Stimulated activated CD4-positive, alpha-beta T cell treated with anti-CD3 and anti-CD28 coated beads, Interleukin-15, amount 100 ng/mL, for 24 hours (primary cell): ENCODE data around the gene TK2.
"Not testable (repeated sequence)": the region's sequence is repeated elsewhere in the genome, so short reads cannot be mapped to it uniquely, and the experiment has no call there.

ENCODE experiments used
- DNase-seq: peaks from one replicate; pipeline ENCODE4 v3.0.0-alpha.2; 2020

TK2 gene

DNA sequence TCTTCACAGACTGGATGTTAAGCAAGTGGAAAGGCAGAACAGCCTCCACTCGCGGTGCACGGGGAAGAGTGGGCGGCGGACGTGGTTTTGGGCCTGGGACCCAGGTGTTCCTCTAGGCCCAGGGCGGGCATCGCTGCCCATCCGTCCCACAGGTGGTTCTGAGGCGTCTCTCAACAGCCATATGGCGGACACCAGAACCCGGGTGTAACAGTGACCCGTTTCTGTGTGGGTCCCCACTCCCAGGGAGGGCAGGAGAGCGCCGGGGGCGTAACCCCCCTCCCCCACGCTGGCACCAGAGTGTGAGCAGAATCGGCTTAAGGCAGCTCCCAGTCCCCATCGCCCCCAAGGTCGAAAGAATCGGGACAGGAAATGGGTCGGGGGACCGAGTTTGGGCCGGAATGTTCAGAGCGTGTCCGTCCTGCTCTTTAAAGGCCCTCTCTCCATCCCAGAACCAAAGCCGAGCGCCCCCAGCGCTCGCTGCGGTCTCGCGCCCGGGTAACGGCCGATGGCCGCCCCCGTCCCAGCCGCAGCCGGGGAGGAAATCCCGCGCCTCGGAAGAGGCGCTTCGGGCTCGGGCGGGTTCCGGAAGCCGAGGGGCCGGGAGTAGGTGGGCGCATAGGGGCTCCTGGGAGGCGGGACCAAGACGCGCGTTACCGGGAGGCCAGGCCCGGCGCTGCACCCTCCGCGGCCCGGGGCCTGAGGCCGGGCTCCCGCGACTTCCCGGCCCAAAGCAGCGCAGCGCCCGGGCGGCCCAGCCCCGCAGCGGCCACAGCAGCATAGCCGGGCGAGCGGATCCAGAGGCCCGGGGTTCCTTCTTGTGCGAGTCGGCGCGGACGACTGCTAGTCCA is at the start of gene TK2:
TK2 (minus strand) TSS at position 839 of the 848 bp plus-strand sequence; CDS start at position 778, 61 bp downstream.
- peak; percentile 84 for DNase-seq

DNA sequence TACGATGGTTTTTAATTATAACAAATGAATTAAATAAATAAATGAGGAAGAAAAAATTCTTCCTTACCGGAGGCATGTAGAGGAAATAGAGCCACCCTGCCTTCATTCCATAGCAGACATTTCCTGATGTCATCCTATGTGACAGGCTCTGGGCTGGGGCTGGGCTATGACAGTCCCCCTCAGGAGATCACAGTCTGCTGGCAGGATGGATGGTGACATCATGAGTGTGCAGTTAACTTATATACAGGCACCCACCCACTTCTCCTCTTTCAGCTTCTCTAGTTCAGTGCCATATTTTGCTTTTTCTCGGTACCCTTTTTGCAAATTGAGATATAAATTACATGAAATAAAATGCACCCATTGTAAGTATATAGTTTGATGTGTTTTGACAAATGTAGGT is 48.2 kb upstream of the TK2 start:
- DNase-seq = no peak

DNA sequence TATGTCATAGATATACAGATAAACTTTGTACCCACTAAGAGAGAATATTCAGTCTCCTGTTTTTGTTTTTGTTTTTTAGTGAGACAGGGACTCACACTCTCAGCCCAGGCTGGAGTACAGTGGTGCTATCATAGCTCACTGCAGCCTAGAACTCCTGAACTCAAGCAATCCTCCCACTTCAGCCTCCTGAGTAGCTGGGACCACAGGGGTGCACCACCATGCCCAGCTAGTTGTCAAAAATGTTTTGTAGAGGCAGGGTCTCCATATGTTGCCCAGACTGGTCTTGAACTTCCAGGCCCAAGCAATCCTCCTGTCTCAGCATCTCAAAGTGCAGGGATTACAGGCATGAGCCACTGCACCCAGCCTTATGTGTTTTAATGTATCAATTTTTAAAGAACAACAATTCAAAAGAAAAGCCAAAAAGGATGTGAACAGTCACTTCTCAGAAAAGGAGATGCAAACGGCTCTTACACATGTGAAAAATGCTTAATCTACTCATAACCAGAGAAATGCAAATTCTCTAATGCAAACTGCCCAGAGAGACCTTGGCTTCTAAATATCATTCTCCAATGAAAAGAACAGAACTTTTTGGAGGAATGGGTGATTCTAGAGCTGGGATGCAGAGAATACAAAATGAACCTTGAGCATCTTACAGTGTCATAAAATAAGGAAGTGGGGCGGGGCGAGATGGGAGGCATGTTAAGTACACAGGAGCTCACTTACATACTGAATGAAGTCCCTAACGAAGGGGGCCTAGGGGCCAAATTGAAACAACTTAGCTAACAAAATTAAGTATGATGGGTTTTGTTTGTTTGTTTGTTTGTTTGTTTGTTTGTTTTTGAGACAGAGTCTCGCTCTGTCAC is 47.3 kb upstream of the TK2 start:
- DNase-seq = no peak

DNA sequence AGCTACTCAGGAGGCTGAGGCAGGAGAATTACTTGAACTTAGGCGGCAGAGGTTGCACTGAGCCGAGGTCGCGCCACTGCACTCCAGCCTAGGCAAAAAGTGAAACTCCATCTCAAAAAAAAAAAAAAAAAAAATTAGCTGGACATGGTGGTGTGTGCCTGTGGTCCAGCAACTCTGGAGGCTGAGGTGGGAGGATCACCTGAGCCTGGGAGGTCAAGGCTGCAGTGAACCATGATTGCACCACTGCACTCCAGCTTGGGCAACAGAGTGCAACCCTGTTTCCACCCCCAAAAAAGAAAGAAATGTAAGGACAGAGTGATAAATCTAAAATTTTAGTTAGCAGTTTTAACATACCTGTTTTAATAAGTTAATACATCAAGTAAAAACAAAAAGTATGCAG is 46.6 kb upstream of the TK2 start:
- not testable (repeated sequence) for DNase-seq

DNA sequence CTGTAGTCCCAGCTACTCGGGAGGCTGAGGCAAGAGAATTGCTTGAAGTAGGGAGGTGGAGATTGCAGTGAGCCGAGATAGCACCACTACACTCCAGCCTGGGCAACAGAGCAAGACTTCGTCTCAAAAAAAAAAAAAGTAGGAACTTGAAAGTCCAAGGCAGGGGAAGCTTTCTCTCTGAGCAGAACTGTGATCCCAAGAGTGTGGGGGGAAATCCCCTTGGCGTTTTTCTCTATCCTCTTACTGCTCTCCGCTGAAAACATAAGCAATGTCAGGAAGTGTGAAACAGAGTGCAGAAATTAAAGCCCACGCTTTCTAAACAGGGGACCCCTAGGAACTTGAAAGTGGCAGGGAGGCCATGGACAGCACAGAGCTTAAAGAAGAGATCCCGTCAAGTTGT is 44.8 kb upstream of the TK2 start:
- DNase-seq = no peak

DNA sequence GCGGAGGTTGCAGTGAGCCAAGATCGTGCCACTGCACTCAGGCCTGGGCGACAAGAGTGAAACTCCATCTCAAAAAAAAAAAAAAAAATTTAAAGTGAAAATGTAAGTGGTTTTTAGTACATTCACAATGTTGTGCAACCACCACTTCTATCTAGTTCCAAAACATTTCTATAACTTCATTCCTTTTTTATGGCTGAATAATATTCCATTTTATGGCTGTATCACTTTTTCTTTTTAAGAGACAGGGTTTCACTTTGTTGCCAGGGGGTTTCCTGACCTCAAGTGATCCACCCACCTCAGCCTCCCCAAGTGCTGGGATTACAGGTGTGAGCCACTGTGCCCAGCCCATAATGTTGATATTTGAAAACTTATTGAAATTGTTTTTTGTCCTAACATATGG is 42.9 kb upstream of the TK2 start:
- DNase-seq = no peak

DNA sequence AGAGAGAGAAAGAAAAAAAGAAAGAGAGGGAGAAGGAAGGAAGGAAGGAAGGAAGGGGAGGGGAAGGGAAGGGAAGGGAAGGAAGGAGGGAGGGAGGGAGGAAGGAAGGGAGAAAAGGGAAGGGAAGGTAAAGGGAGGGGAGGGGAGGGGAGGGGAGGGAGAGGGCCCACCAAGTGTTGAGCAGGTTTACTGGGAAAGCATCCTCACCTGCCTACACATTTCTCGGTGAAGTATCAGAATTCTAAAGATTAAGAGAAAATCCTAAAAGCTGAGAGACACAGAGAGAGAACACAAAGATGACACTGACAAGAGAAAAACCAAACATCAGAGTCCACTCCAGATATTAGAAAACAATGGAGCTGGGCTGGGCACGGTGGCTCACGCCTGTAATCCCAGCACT is 42.3 kb upstream of the TK2 start:
- no peak for DNase-seq

DNA sequence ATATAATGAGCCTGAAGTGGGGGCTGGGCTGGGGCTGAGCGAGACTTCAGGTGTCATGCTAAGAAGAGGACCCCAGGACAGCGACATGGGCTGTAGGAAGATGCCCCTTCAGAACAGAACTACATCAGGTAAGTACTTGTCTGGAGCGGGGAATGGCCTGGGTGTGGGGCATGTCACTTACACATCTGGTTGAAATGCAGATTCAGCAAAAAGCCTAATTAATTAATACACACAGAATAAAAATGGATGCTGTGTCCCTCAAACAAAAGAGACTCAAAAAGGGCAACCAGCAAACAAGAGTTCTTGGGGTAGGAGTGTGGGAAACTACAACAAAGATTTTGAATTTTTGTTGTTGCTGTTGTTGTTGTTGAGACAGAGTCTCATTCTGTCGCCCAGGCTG is 41.1 kb upstream of the TK2 start:
- DNase-seq = no peak

DNA sequence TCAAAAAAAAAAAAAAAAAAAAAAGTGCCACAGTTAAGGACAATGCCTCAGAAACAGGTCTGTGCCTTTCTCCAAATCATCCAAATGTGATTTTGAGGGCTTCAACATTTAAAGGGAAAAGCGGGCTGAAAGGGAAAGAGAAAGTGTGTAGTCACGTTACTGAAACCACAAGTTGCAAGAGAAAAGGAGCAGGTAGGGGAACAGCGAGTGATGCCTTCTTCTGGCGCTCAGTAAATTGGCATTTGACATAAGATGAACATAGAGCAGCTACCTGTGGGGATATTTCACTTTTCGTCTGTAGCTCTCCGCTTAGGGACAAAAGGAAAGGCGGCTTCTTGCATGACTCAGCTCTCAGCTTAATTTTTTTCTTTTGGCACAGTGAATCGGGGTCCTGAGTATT is 40.4 kb upstream of the TK2 start:
- peak; percentile 24 for DNase-seq

DNA sequence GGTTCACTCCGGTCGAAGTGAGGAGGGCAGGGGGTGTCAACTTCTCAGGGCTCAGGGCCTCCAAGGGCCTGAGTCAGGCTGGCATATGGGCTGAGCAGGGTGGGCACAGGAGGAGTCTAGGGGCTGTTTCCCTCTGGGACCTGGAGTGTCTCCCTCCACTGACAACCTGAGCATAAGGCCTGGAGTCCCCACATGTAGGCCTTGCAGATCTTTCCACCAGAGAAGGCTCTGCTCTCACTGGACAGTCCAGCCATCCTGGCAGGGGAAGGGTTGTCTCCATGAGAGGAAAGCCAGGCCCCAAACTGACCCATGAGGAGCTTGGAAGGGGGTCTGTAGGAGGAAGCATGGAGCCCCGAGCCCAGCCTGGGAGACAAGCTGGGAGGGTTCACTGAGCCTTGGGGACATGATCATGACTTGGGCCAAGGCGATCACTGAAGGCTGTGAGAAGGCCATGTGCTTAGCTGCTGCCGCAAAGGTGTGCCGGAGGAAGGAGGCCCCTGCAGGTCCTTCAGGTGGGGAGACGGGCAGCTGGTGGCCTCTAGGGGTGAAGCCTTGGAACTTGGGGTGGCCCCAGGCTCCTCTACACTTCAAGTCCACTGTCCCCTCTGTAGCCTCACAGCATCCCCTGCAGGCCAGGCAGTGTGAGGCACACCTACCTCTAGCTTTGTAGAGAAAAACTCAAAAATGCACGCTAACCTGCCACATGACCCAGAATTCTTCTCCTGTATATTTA is 39.2 kb upstream of the TK2 start:
- DNase-seq = peak; percentile 69

DNA sequence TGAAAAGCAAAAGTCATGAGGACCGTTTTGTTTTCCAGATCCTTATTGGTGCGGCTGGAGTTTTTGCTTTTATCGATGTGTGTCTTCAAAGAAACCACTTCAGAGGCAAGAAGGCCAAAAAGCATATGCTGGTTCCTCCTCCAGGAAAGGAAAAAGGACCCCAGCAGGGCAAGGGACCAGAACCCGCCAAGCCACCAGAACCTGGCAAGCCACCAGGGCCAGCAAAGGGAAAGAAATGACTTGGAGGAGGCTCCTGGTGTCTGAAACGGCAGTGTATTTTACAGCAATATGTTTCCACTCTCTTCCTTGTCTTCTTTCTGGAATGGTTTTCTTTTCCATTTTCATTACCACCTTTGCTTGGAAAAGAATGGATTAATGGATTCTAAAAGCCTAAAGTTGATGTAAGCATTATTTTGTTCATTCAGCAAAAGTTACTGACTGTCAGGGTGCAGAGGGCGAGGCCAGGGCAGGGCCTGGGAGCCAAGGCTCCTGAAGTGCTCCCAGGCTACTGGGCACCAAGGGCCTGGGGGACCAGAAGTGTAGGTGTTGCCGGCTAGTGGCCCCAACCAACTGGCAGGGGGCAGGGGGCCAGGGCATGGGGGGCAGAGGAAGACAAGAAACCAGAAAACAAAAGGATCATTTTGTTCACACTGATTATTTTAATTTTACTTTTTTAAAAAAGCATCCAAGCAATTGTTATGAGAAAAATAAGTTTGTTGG is 38.1 kb upstream of the TK2 start:
- DNase-seq = no peak

DNA sequence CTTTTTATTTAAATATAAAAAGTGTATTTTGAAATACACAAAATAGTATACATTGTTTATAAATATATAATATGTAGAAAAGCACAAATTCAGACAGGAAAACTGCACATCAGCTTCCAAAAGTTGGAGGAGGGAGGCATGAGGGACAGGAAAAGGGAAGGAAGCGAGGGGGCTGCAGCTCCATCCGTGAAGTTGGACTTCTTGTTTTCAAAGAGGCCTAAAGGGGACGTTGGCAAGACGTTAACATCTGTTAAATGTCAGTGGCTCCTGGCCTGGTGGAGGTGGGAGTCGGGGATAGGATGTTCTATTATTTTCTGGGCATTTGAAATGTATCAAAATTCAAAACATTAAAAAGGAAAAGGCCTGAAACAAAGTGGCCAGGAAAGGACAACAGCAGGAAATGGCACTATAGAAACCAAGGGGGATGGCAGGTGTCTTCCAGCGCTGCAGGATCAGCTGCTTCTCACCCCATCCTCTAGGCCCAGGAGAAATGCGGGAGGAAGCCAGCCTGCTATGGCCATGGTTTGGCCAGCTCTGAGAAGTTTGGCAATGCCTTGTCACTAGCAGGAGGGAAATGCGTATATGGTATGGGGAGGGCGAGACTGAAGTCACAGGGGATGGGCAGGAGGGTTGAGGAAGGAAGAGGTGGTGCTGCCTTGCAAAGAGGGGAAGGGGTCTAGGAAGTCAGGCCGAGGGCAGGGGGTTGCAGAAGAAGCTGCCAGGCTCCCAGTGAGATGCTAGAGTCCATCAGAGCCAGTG is 35.7 kb upstream of the TK2 start:
- DNase-seq = no peak

DNA sequence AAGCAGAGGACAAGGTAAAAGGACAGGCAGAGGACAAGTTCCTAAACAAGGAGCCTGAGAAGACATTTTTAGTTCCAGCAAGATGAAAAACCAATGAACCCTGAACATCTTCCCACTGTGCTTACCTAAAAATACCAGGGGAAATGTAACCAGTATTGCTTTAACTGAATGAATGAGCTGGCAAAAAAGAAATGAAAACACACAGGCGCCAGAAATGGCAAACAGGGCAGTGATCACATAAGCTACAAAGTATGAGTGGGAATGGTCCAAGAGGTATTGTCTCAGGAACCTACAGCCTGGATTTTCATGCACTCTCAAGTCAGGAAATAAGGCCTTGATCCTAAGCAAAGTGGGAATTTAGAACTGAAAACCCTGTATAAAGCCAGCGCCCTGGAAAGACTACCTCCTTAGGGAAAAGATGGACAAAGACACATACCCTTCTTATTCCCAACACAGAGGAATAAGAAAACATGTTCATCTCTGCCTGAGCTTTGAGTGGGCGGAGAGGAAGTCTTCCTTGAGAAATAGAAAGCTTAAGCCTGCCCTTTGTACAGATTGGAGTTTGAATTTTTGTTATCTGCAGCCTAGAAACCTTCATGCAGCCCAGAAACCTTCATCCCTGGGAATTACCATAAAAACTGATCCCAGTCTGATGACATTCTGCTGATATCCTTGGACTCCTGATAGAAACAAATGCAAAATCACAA is 31.5 kb upstream of the TK2 start:
- DNase-seq = no peak

DNA sequence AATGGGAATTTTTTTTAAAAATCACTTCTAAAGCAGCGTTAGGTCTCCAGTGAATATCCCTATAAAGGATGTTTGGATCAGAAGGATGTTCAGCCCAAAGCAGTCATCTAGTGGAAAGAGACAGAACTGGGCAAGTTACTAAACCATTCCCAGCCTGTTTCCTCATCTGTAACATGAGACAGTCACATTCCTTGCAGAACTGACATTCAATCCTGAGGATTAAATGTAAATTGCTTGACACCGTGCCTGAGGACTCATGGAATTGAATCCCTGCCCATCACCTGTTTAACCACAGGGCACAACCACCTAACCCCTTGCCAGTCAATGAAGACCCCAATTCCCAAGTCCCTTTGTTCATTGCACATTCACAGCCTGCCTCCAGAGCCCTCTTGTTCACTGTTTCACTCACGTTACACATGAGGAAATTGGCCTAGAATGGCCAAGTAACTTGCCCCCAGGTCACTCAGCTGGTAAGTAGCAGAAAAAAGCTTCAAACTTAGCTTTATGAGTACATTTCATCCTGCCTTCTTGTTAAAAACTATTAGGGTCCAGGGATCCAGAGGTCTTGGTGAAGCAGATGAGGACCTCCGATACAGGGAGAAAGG is 30.8 kb upstream of the TK2 start:
- no peak for DNase-seq

DNA sequence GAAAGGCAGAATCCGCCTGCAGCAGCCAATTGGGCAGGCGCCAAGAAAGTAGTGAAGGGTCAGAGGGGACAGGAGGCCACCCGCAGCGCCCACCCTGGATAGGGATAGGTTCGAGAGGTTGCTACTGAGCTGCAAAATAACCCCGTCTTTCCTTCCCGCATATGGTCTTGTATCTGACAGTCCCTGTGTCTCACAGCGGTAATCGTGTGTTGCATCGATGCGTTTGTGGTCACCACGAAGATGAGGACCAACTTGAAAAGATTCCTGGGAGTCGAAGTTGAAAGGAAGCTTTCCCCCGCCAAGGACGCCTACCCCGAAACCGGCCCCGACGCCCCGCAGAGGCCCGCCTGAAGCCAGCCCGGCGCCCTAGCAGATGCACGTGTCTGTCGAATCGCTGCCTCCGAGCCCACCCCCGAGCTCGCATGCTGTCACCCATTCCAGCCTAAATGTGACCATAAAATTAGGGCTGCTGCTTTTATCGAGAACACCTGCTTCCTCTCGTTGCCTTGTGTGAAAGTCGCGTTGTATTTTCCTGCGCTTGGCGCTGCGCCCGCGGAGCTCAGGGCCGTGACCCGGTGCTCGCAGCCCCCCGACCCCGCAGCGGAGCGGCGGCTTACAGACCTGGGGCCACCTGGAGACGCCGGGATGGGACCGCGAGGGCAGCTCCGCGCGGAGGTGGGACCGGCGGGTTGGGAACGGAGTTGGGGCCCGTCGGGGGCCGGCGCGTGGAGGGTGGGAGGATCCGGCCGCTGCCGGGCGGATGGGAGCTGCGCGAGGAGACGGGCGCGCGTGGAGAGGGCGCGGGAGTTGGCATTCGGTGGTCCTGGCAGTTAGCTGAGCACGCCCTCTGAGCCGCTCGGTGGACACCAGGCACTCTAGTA is 29.0 kb upstream of the TK2 start, which contains the start of gene CMTM2:
CMTM2 (plus strand) TSS at position 813 of the 881 bp plus-strand sequence. CDS start 145 bp downstream, outside the sequence.
- DNase-seq = peak; percentile 24

DNA sequence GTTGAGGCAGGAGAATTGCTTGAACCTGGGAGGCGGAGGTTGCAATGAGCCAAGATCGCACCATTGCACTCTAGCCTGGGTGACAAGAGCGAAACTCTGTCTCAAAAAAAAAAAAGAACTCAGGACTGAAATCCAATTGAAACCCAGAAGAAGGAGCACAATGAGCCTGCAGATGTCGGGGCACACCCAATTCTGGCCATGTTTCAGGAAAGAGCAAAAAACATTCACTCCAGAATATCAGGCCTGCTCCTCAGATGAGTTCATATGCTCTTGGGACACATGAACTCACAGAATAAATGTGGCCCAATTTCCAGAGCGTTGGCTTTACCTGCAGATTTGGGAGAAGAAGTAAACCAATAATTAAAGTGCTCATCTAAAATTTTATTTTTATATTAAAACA is 26.4 kb upstream of the TK2 start:
- no peak for DNase-seq

DNA sequence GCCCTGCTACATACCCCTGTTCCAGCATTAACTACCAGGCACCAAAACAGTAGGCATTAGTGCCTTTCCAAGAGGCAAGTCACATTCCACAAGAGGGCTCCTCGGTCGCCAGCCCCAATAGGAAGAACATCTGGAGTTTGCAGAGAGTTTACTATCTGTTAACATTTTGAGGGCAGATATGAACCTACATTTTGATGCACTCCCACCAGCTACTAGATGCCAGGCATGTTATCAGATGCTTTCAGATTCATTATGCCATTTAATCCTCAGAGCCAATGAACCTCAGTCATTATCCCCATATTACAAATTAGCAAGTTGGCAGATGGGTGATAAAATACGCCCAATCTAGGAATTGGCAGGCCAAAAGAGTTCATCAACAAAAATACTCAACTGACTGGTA is 25.1 kb upstream of the TK2 start:
- no peak for DNase-seq

DNA sequence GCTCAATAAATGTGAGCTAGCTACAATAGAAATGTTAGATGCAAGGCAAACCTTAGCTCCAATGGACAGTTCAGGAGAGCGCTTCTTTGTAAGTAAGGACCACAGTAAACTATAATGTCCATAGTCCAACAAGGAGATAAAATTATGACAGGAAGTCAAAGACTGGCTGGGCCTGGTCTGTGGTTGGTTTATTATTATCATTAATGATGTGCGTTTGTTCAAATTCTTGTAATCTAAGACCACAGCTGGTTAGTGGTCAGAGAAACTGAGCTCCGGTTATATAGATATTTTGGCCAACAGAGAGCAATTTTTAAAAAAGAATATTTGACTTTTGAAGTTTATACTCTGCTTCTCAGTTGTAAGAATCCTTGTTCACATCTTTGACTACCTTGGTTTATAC is 24.6 kb upstream of the TK2 start:
- no peak for DNase-seq

DNA sequence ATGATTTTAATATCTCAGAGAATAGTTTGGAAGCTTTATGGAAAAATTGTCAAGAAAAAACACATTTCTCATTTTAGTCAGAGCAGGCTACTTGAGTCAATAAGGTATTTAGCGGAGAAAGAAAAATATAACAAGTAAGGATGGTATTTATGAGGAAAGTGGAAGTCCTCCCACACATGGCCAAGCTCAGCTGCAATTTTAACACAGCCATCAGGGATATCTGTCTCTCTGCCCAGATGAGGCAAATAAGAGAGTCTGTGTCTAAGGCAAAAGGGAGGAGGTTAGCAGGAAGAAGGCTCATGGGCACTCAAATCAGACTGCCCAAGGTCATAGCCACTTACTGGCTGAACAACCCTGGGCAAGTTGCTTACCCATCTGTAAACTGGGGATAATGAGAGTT is 24.2 kb upstream of the TK2 start:
- DNase-seq = no peak

DNA sequence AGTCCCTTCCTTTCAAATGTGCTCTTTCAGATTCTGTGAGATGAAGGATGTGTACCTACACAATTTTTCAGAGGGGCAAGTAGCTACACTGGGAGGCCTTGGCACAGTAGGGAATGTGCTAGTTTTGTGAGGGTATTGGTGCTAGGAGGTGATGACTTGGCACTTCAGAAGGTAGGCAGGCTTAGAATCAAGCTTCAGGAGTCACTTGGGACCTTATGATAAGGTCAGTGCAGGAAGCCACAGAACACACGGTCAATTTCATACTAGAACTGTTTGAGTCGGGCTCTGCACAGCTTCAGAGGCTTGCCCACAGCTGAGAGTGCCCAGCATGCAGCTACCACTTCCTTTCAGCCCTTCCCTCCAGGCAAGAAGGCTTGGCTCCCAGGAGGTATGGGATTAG is 22.4 kb upstream of the TK2 start:
- DNase-seq = no peak
